T-cell (primary cell): ENCODE data around the gene DNM3. TPM values are rescaled to one million over a fixed set of nuclear protein-coding genes. Genes with fewer than 3 reads are reported as not detected.

ENCODE experiments used
- ATAC-seq, 4 experiments: fragments of 200-7000 bp in 3 of 4; fragments of 150-1000 bp in 1 of 4; cut with Tn5 transposase; replicated peaks in 1 of 4; 1 replicate in 3 of 4; 2 replicates in 1 of 4; pipeline ENCODE4 v1.10.0; 2021; ENCODE audit warnings: moderate library complexity in 3 of 4, mild to moderate bottlenecking in 2 of 4, moderate number of reproducible peaks in 1 of 4
- CTCF ChIA-PET, 2 donors: fragments of 300-600 bp; sonication (Branson Sonifier 250); formaldehyde crosslinking; loops; one replicate each; lab custom pipeline; 2022; ENCODE audit warnings: antibody characterized with exemption in 2 of 2; lab: Charles Lee
- POLR2A ChIA-PET, 2 donors: fragments of 300-600 bp; sonication (Branson Sonifier 250); formaldehyde crosslinking; loops; one replicate each; lab custom pipeline; 2022; ENCODE audit warnings: antibody characterized with exemption in 2 of 2; lab: Charles Lee
- DNase-seq, 35 experiments: peaks; one replicate each; pipeline versions ENCODE4 v3.0.0 to v3.0.0-alpha.2; 2013 to 2023
- H3K27ac ChIP-seq: one replicate; pipeline ENCODE4 v1.5.1; 2013; ENCODE audit warnings: low read length
- H3K27me3 ChIP-seq, 2 experiments: replicated peaks in 1 of 2; 1 replicate in 1 of 2; 2 replicates in 1 of 2; pipeline versions ENCODE4 v1.6.1 to v1.7.0; 2013; ENCODE audit warnings: low read length in 1 of 2, mixed read lengths in 1 of 2; ENCODE audit not compliant: control insufficient read depth in 2 of 2, insufficient read depth in 2 of 2; ENCODE audit errors: extremely low read depth in 1 of 2
- H3K36me3 ChIP-seq, 2 donors: 1 replicate in 1 of 2; 2 replicates in 1 of 2; pipeline versions ENCODE4 v1.6.1 to v1.7.0; 2013; ENCODE audit warnings: low read length in 1 of 2; ENCODE audit not compliant: control insufficient read depth in 2 of 2, insufficient read depth in 1 of 2; ENCODE audit errors: extremely low read depth in 1 of 2
- H3K4me1 ChIP-seq, 2 experiments: 1 replicate in 1 of 2; 2 replicates in 1 of 2; pipeline versions ENCODE4 v1.6.1 to v1.7.0; 2013; ENCODE audit warnings: low read length in 2 of 2, mixed read lengths in 1 of 2; ENCODE audit not compliant: insufficient read depth in 2 of 2, control insufficient read depth in 1 of 2; ENCODE audit errors: extremely low read depth in 1 of 2
- H3K4me3 ChIP-seq, 2 donors: 1 replicate in 1 of 2; 2 replicates in 1 of 2; pipeline versions ENCODE4 v1.5.1 to v1.7.0; 2013; ENCODE audit warnings: mild to moderate bottlenecking in 2 of 2, low read length in 1 of 2, moderate library complexity in 1 of 2; ENCODE audit not compliant: control insufficient read depth in 1 of 2; ENCODE audit errors: extremely low read depth in 1 of 2
- H3K9me3 ChIP-seq: 2 replicates; pipeline ENCODE4 v1.7.0; 2013
- H3K27ac Mint-ChIP-seq, 2 donors: one replicate each; pipeline ENCODE4 v1.8.0; 2020 to 2021; ENCODE audit warnings: mild to moderate bottlenecking in 2 of 2, mixed read lengths in 2 of 2
- H3K27me3 Mint-ChIP-seq, 2 donors: one replicate each; pipeline ENCODE4 v1.8.0; 2021 to 2022; ENCODE audit warnings: mixed read lengths in 2 of 2
- H3K36me3 Mint-ChIP-seq: one replicate; pipeline ENCODE4 v1.8.0; 2021; ENCODE audit warnings: mixed read lengths
- H3K4me1 Mint-ChIP-seq, 3 donors: one replicate each; pipeline ENCODE4 v1.8.0; 2020 to 2022; ENCODE audit warnings: mixed read lengths in 3 of 3, mild to moderate bottlenecking in 1 of 3
- H3K4me3 Mint-ChIP-seq, 3 donors: one replicate each; pipeline ENCODE4 v1.8.0; 2020 to 2022; ENCODE audit warnings: mild to moderate bottlenecking in 3 of 3, mixed read lengths in 3 of 3, moderate library complexity in 3 of 3
- H3K9me3 Mint-ChIP-seq, 3 donors: one replicate each; pipeline ENCODE4 v1.8.0; 2020 to 2022; ENCODE audit warnings: mixed read lengths in 3 of 3
- WGBS: methylation state at CpG from one replicate; pipeline ENCODE4 v1.1.5; 2013; ENCODE audit warnings: missing lambda C conversion rate; ENCODE audit not compliant: insufficient coverage; 5-methylcytosine and 5-hydroxymethylcytosine counted together
- total RNA-seq, 35 experiments: library from RNA in 6 of 35; stranded (reverse) in 6 of 35; fragments of 120-200 nt in 1 of 35; gene quantifications; one replicate each; pipeline versions ENCODE4 v1.2.1 to v1.2.4 and lab custom pipeline; 2013 to 2026

DNM3 gene
- total RNA-seq, 5 donors from 2014 or later (not counting 1 experiment from before 2014, with no cell fraction given), result 2.0 to 2.8 (median 2.4) TPM

DNA sequence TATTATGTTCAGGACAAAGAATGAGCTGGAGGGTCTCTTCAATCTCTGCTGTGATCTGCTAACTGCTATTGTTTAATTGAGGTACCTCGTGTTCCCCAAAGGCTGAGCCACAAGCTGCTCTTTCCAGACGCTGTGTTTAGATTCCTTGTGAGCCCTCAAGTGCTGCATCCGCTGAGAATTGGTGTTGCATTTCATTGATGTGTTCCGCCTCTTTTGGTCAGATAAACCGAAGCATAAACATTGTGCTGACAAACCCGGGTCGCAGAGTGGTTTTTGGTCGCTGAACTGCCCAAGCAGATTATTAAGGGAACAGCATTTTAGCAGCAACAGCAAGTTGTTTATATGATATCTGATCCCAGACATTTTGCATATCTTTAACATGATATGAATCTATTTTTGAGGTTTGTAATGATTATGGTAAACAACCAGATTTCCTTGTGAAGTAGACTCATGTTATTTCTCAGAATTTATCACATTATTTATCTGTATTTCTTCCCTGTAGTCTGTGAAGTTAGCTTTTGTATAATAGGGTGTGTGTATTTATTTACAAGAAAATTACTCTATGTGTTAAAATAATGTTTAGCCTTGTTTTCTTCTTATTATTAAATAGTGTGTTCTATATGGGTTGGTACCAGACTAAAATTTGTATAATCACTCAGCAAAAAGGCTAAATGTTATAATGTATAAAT, 362.0 kb downstream of the DNM3 start:
- no peak overlapping the region for H3K4me3 ChIP-seq
- H3K27ac Mint-ChIP-seq, result peak overlapping the region; percentile 57 to 91
- ATAC-seq (peak in 3 of 4 experiments; percentile 26 to 43 (median 43)), DNase-seq (no peak)
- no peaks in the 10 kb centered on the region for H3K36me3 ChIP-seq
- peaks cover 0 to 21% (median 0%) of the 10 kb centered on the region in 3 donors for H3K4me1 Mint-ChIP-seq
- H3K4me1 ChIP-seq, result no peaks in the 10 kb centered on the region
- ChIA-PET CTCF (no interaction called here), POLR2A (no interaction called here)
- H3K36me3 Mint-ChIP-seq, result peaks cover 20% of the 10 kb centered on the region
- H3K27me3 ChIP-seq, result no peaks in the 10 kb centered on the region
- H3K9me3 ChIP-seq, result peaks cover 2% of the 10 kb centered on the region
- 84% methylated on average over 4 of the region's 8 CpGs for WGBS
- H3K27ac ChIP-seq, result no peak overlapping the region
- H3K27me3 Mint-ChIP-seq, result no peaks in the 10 kb centered on the region
- H3K9me3 Mint-ChIP-seq, result peaks cover 11 to 20% (median 15%) of the 10 kb centered on the region in 3 donors
- peak overlapping the region in 2 of 3 donors; percentile 24 to 62 for H3K4me3 Mint-ChIP-seq

DNA sequence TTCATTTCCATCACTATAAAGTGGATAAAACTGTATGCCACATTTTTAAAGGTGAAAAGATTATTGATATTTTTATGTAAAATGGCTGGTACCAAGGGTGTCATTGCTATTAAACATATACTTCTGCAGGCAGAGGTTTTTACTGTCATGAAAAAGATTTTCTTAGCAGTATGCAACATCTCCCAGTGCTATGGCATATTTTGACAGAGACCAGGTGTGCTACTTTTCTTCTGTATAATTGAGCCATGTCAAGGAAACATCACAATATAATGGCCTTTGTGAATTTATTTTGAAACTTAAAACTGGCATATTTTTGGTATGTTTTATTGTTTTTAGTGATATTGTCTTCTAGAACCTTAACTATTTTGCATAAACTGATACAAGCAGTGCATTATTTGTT, 362.6 kb downstream of the DNM3 start:
- Histone ChIP-seq H3K4me3 (no peak overlapping the region), H3K27ac (no peak overlapping the region), H3K9me3 (peaks cover under 1% of the 10 kb centered on the region), H3K27me3 (no peaks in the 10 kb centered on the region), H3K36me3 (no peaks in the 10 kb centered on the region), H3K4me1 (no peaks in the 10 kb centered on the region)
- POLR2A ChIA-PET, result no interaction called here
- DNase-seq (no peak), ATAC-seq (no peak)
- Mint-ChIP-seq H3K4me3 (no peak overlapping the region), H3K4me1 (peaks cover 0 to 21% (median 0%) of the 10 kb centered on the region in 3 donors), H3K9me3 (peaks cover 7 to 14% (median 10%) of the 10 kb centered on the region in 3 donors), H3K27ac (peak overlapping the region in 1 of 2 donors; percentile 91), H3K27me3 (no peaks in the 10 kb centered on the region), H3K36me3 (peaks cover 15% of the 10 kb centered on the region)
- CTCF ChIA-PET, result no interaction called here

DNA sequence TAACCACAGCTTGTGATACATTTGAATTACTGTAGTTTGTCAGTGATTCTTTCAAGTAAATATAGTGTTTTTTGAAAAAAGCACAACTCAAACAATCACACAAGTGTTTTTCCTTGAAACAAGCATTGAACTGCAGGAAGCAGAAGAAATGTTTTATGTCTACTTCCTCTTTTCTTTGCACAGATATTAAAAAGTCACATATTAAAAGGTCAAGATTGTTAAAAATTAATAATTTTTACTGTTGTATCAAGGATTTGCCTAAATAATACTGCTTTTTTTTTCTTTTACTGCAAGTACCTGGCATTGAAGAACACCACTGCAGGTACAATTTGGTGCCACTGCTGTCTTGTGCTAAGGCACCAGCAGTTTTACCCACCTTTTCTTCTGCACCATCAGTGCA, 365.0 kb downstream of the DNM3 start:
- Histone ChIP-seq H3K27ac (no peak overlapping the region), H3K4me3 (no peak overlapping the region), H3K27me3 (no peaks in the 10 kb centered on the region), H3K9me3 (no peaks in the 10 kb centered on the region), H3K36me3 (no peaks in the 10 kb centered on the region), H3K4me1 (no peaks in the 10 kb centered on the region)
- Mint-ChIP-seq H3K4me3 (no peak overlapping the region), H3K36me3 (no peaks in the 10 kb centered on the region), H3K27me3 (no peaks in the 10 kb centered on the region), H3K4me1 (peaks cover 0 to 21% (median 0%) of the 10 kb centered on the region in 3 donors), H3K27ac (no peak overlapping the region), H3K9me3 (no peaks in the 10 kb centered on the region)
- CTCF ChIA-PET, result interaction anchor here in 1 of 2 donors (0.7 kb wide), 1 partner anchor 174 kb away, joined by 3 read pairs; no protein-coding TSS in a partner anchor
- POLR2A ChIA-PET, result no interaction called here
- DNase-seq (no peak), ATAC-seq (no peak)

DNA sequence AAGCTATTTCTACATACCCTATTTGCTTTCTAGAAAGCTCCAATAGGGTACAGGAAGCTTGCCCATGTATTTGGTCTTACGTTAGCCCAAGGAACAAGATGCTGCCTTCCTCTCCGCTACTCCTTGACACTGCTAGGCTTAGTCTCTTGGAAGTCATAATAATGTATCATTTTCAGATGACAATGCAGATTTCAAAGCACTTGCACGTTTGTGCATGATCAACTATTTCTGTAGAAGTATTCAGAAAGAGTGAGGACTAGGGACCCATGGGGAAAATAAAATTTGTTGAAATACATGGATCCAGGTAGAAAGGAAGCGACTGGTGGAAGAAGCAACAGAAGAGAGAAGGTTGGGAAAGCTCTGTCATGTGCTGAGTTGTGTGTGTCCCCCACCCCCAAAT, 367.3 kb downstream of the DNM3 start:
- Mint-ChIP-seq H3K36me3 (no peaks in the 10 kb centered on the region), H3K4me3 (no peak overlapping the region), H3K27ac (no peak overlapping the region), H3K27me3 (no peaks in the 10 kb centered on the region), H3K4me1 (peaks cover 0 to 12% (median 0%) of the 10 kb centered on the region in 3 donors), H3K9me3 (no peaks in the 10 kb centered on the region)
- Histone ChIP-seq H3K4me1 (no peaks in the 10 kb centered on the region), H3K4me3 (no peak overlapping the region), H3K27me3 (no peaks in the 10 kb centered on the region), H3K36me3 (no peaks in the 10 kb centered on the region), H3K27ac (no peak overlapping the region), H3K9me3 (no peaks in the 10 kb centered on the region)
- ChIA-PET POLR2A (no interaction called here), CTCF (no interaction called here)
- DNase-seq (no peak), ATAC-seq (no peak)
- no CpG with 5 or more reads among the region's 4 CpGs for WGBS

GRCh38 chr1:172211221-172211620, 369.9 kb downstream of the DNM3 start:
- Mint-ChIP-seq H3K27me3 (no peaks in the 10 kb centered on the region), H3K27ac (no peak overlapping the region), H3K36me3 (no peaks in the 10 kb centered on the region), H3K4me3 (no peak overlapping the region), H3K9me3 (no peaks in the 10 kb centered on the region), H3K4me1 (peaks cover 0 to 6% (median 0%) of the 10 kb centered on the region in 3 donors)
- H3K4me1 ChIP-seq, result no peaks in the 10 kb centered on the region
- POLR2A ChIA-PET, result no interaction called here
- H3K27me3 ChIP-seq, result no peaks in the 10 kb centered on the region
- 100% methylated on average over 1 of the region's 5 CpGs for WGBS
- ATAC-seq (no peak), DNase-seq (no peak)
- H3K9me3 ChIP-seq, result no peaks in the 10 kb centered on the region
- CTCF ChIA-PET, result no interaction called here
- H3K4me3 ChIP-seq, result no peak overlapping the region
- H3K27ac ChIP-seq, result no peak overlapping the region
- no peaks in the 10 kb centered on the region for H3K36me3 ChIP-seq

GRCh38 chr1:172212124-172212523, 370.8 kb downstream of the DNM3 start:
- ChIA-PET POLR2A (interaction anchor here (0.5 to 0.6 kb wide), 2 partner anchors 13 to 64 kb away, joined by 3 to 6 read pairs; no protein-coding TSS in a partner anchor), CTCF (interaction anchor here in 1 of 2 donors (1.2 kb wide), 1 partner anchor 127 kb away, joined by 3 read pairs; no protein-coding TSS in a partner anchor)
- Histone ChIP-seq H3K9me3 (no peaks in the 10 kb centered on the region), H3K27me3 (no peaks in the 10 kb centered on the region), H3K36me3 (no peaks in the 10 kb centered on the region), H3K27ac (no peak overlapping the region), H3K4me1 (no peaks in the 10 kb centered on the region), H3K4me3 (no peak overlapping the region)
- H3K27me3 Mint-ChIP-seq, result no peaks in the 10 kb centered on the region
- no peak overlapping the region for H3K27ac Mint-ChIP-seq
- no peak for ATAC-seq
- no CpG with 5 or more reads among the region's 3 CpGs for WGBS
- no peak for DNase-seq
- H3K36me3 Mint-ChIP-seq, result no peaks in the 10 kb centered on the region
- H3K9me3 Mint-ChIP-seq, result no peaks in the 10 kb centered on the region
- H3K4me3 Mint-ChIP-seq, result no peak overlapping the region
- peaks cover 0 to 2% (median 0%) of the 10 kb centered on the region in 3 donors for H3K4me1 Mint-ChIP-seq
